IMR-90 (cell line): ENCODE results near the gene SLC7A7.

ENCODE experiments used
- BHLHE40 ChIP-seq: fragments of 150-350 bp; IDR thresholded peaks from 2 replicates; pipeline ENCODE4 v1.6.1; 2016; ENCODE audit warnings: mild to moderate bottlenecking, low read depth, low read length
- CTCF ChIP-seq: conservative IDR thresholded peaks from 2 replicates; pipeline ENCODE4 v1.5.1; 2012; ENCODE audit warnings: mild to moderate bottlenecking, low read depth, low read length, improper control_type of control experiment
- MAZ ChIP-seq: IDR thresholded peaks from 2 replicates; pipeline ENCODE4 v1.6.1; 2012; ENCODE audit warnings: low read depth, mild to moderate bottlenecking, low read length, improper control_type of control experiment, moderate library complexity, borderline replicate concordance
- MXI1 ChIP-seq: IDR thresholded peaks from 2 replicates; pipeline ENCODE4 v1.6.1; 2012; ENCODE audit warnings: low read depth, mild to moderate bottlenecking, low read length, moderate library complexity, borderline replicate concordance
- POLR2A ChIP-seq: IDR thresholded peaks from 2 replicates; pipeline ENCODE4 v1.6.1; 2012; ENCODE audit warnings: mild to moderate bottlenecking, low read depth, low read length
- RFX5 ChIP-seq: IDR thresholded peaks from 2 replicates; pipeline ENCODE4 v1.8.0; 2012; ENCODE audit warnings: low read depth, mild to moderate bottlenecking, low read length, moderate library complexity
- USF2 ChIP-seq: fragments of 150-350 bp; IDR thresholded peaks from 2 replicates; pipeline ENCODE4 v1.6.1; 2017; ENCODE audit warnings: mild to moderate bottlenecking, antibody characterized with exemption, low read length, low read depth

GRCh38 chr14:22752422-22752821 is 62.8 kb downstream of the SLC7A7 start:
- TF ChIP-seq CTCF (no peak), POLR2A (no peak), RFX5 (no peak), USF2 (no peak), MAZ (no peak), MXI1 (no peak), BHLHE40 (no peak)
